Caco-2 (cell line): Measurements from ENCODE around the gene HLA-DMB. TPM values are rescaled to one million over a fixed set of nuclear protein-coding genes. Genes with fewer than 3 reads are reported as not detected.

Experiments used
- BruUV-seq: library from RNA; stranded (reverse); fragments of 400-500 nt; replicated peaks from 2 replicates; lab custom pipeline; 2021; lab: Mats Ljungman, UMichigan
- CTCF ChIA-PET: fragments of 300-600 bp; sonication (Branson Sonifier 250); formaldehyde crosslinking; loops from one replicate; lab custom pipeline; 2022; ENCODE audit warnings: antibody characterized with exemption; lab: Charles Lee
- POLR2A ChIA-PET: fragments of 300-600 bp; sonication (Branson Sonifier 250); formaldehyde crosslinking; loops from one replicate; lab custom pipeline; 2022; ENCODE audit warnings: antibody characterized with exemption; lab: Charles Lee
- DNase-seq, 2 experiments: peaks; one replicate each; pipeline versions ENCODE4 v3.0.0 to v3.0.0-alpha.2; 2020 to 2022
- H3K27me3 ChIP-seq: replicated peaks from 2 replicates; pipeline ENCODE4 v1.6.0; 2011; ENCODE audit warnings: low read length; ENCODE audit not compliant: control insufficient read depth, insufficient read depth
- H3K36me3 ChIP-seq: 2 replicates; pipeline ENCODE4 v1.5.1; 2011; ENCODE audit warnings: low read length; ENCODE audit not compliant: control insufficient read depth, insufficient read depth
- H3K4me1 ChIP-seq: fragments of 250-450 bp; sonication (Bioruptor Pico); 2 replicates; pipeline ENCODE4 v1.5.1; 2020; ENCODE audit warnings: mild to moderate bottlenecking
- H3K4me3 ChIP-seq: 2 replicates; pipeline ENCODE4 v1.5.1; 2011; ENCODE audit warnings: low read depth, mild to moderate bottlenecking, control low read depth, low read length
- H3K9me3 ChIP-seq: fragments of 250-450 bp; sonication (Bioruptor Pico); 2 replicates; pipeline ENCODE4 v1.5.1; 2020; ENCODE audit warnings: mild to moderate bottlenecking, moderate library complexity
- H3K27ac Mint-ChIP-seq: one replicate; pipeline ENCODE4 v1.8.0; 2022; ENCODE audit warnings: mixed read lengths; ENCODE audit not compliant: unreplicated experiment
- H3K27me3 Mint-ChIP-seq: one replicate; pipeline ENCODE4 v1.8.0; 2022; ENCODE audit warnings: mixed read lengths; ENCODE audit not compliant: insufficient read depth, unreplicated experiment
- H3K36me3 Mint-ChIP-seq: one replicate; pipeline ENCODE4 v1.8.0; 2022; ENCODE audit warnings: mild to moderate bottlenecking, mixed read lengths; ENCODE audit not compliant: insufficient read depth, unreplicated experiment
- H3K4me1 Mint-ChIP-seq: one replicate; pipeline ENCODE4 v1.8.0; 2022; ENCODE audit warnings: low read depth, mixed read lengths; ENCODE audit not compliant: unreplicated experiment
- H3K4me3 Mint-ChIP-seq: one replicate; pipeline ENCODE4 v1.8.0; 2022; ENCODE audit warnings: mild to moderate bottlenecking, moderate library complexity, mixed read lengths; ENCODE audit not compliant: unreplicated experiment
- H3K9me3 Mint-ChIP-seq: one replicate; pipeline ENCODE4 v1.8.0; 2022; ENCODE audit warnings: mixed read lengths; ENCODE audit not compliant: unreplicated experiment
- intact Hi-C: fragments of 100-400 bp; cut with micrococcal nuclease; formaldehyde crosslinking; loops from one replicate; pipeline ENCODE4 v1.10.0; 2022; ENCODE audit not compliant: unreplicated experiment
- total RNA-seq: library from RNA; stranded (reverse); gene quantifications from 2 replicates; pipeline ENCODE4 v1.2.3, GENCODE V29; 2022
- TF ChIP-seq, protein P1 (sequence below), 2 experiments: fragments of 200-600 bp in 1 of 2; IDR thresholded peaks; 1 replicate in 1 of 2; 2 replicates in 1 of 2; pipeline versions ENCODE4 v1.5.1 to v1.8.0; 2011 to 2022; ENCODE audit warnings: antibody characterized with exemption in 1 of 2, control low read depth in 1 of 2, inconsistent platforms in 1 of 2, low read depth in 1 of 2, low read length in 1 of 2, mild to moderate bottlenecking in 1 of 2, moderate library complexity in 1 of 2; ENCODE audit not compliant: insufficient read depth in 1 of 2, severe bottlenecking in 1 of 2, unreplicated experiment in 1 of 2

Gene HLA-DMB
- total RNA-seq, 1 experiment from 2014 or later: not detected

DNA sequence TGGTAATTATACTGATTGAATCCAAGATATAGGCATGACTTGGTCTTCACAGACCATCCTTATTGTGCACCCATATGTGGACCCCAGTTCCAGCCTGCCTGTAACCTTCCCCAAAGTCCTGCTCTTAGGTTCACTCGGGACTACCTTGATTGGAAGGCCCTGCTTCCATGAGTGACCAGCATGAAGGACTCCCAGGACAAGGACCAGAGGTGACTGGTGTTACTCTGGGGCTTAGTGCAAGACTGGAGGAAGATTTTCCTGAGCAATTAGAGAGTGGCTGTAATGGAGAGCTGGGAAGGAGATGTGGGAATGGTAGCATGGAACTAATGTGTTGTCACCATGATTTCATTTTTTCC is 42.6 kb upstream of the HLA-DMB start:
- H3K36me3 Mint-ChIP-seq: peaks cover 70% of the 10 kb centered on the region
- intact Hi-C loops: no loop called here
- peaks cover 20% of the 10 kb centered on the region for H3K4me1 ChIP-seq
- no peaks in the 10 kb centered on the region for H3K36me3 ChIP-seq
- no peaks in the 10 kb centered on the region for H3K9me3 Mint-ChIP-seq
- H3K4me3 Mint-ChIP-seq: no peak overlapping the region
- POLR2A ChIA-PET: interaction anchor here (0.8 to 3.0 kb wide), 2 partner anchors 12 to 14 kb away, joined by 3 to 61 read pairs; no protein-coding TSS in a partner anchor
- H3K4me1 Mint-ChIP-seq: peaks cover 13% of the 10 kb centered on the region
- peak overlapping the region; percentile 12 for H3K27ac Mint-ChIP-seq
- no peak overlapping the region for H3K4me3 ChIP-seq
- CTCF ChIA-PET: interaction anchor here (0.8 to 3.3 kb wide), 6 partner anchors 12 to 265 kb away, joined by 3 to 46 read pairs (median 6); partner anchors contain the start of gene TAP2
- H3K9me3 ChIP-seq: no peaks in the 10 kb centered on the region
- DNase-seq: no peak
- no peaks in the 10 kb centered on the region for H3K27me3 Mint-ChIP-seq
- H3K27me3 ChIP-seq: no peaks in the 10 kb centered on the region
- TF ChIP-seq, protein P1, sequence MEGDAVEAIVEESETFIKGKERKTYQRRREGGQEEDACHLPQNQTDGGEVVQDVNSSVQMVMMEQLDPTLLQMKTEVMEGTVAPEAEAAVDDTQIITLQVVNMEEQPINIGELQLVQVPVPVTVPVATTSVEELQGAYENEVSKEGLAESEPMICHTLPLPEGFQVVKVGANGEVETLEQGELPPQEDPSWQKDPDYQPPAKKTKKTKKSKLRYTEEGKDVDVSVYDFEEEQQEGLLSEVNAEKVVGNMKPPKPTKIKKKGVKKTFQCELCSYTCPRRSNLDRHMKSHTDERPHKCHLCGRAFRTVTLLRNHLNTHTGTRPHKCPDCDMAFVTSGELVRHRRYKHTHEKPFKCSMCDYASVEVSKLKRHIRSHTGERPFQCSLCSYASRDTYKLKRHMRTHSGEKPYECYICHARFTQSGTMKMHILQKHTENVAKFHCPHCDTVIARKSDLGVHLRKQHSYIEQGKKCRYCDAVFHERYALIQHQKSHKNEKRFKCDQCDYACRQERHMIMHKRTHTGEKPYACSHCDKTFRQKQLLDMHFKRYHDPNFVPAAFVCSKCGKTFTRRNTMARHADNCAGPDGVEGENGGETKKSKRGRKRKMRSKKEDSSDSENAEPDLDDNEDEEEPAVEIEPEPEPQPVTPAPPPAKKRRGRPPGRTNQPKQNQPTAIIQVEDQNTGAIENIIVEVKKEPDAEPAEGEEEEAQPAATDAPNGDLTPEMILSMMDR (IDR thresholded peaks at IDR 0.05; ENCODE audit: insufficient read depth in 1 of 2, low read depth in 1 of 2, low read length in 1 of 2, severe bottlenecking in 1 of 2, unreplicated experiment in 1 of 2): no peak
- no TSS peak for BruUV-seq

DNA sequence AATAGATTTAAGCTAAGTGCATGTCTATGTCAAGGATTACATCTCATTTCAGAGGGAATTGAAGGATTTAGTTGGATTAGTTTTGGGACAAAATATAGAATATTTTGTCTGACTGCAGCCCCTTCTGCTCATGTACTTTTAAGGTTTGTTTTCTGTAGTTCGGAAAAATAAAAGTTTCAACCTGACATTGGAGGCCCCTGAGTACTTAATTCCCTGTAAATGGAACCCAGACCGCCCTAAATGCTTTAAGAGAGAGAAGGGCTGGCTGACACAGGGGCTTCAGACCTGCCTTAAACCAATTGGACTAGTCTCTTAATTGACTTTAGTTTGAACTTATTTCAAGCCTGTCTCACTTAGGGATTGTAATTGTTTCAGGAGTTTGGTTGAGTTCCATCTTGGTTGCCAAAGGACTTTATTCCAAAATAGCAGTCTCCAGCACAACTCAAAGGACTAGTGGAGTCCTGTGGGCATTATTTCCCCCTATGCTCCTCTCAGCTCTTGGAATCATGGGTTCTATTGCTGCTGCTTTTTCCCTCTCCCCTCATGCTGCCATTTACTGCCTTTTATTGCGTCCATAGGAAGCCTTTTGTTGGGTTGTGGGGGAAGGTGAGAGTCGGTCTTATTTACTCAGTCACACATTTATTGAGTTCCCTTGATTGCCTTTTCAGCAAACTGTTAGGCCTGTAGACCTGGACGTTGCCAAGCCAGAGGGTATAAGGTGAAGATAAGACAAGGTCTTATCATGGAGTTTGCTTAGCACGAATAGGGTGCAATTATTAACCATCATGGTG is 42.1 kb upstream of the HLA-DMB start:
- ChIA-PET POLR2A (interaction anchor here (0.5 to 3.3 kb wide), 5 partner anchors 11 to 1582 kb away, joined by 3 to 61 read pairs (median 8); no protein-coding TSS in a partner anchor), CTCF (interaction anchor here (0.8 to 2.6 kb wide), 4 partner anchors 16 to 144 kb away, joined by 3 to 18 read pairs (median 4); partner anchors contain the start of genes HLA-DMA and TAP2)
- Histone ChIP-seq H3K36me3 (peaks cover 2% of the 10 kb centered on the region; the same call in 1 of the 2 replicates), H3K27me3 (no peaks in the 10 kb centered on the region), H3K9me3 (no peaks in the 10 kb centered on the region), H3K4me1 (peaks cover 26% of the 10 kb centered on the region), H3K4me3 (no peak overlapping the region)
- BruUV-seq: no TSS peak
- Mint-ChIP-seq H3K27ac (peak overlapping the region; percentile 12), H3K27me3 (no peaks in the 10 kb centered on the region), H3K4me1 (peaks cover 17% of the 10 kb centered on the region), H3K4me3 (no peak overlapping the region), H3K9me3 (no peaks in the 10 kb centered on the region), H3K36me3 (peaks cover 76% of the 10 kb centered on the region)
- peak; percentile 41 to 66 for DNase-seq
- TF ChIP-seq, protein P1 (IDR thresholded peaks at IDR 0.05; ENCODE audit: insufficient read depth in 1 of 2, low read depth in 1 of 2, low read length in 1 of 2, severe bottlenecking in 1 of 2, unreplicated experiment in 1 of 2): no peak
- intact Hi-C loops: no loop called here

DNA sequence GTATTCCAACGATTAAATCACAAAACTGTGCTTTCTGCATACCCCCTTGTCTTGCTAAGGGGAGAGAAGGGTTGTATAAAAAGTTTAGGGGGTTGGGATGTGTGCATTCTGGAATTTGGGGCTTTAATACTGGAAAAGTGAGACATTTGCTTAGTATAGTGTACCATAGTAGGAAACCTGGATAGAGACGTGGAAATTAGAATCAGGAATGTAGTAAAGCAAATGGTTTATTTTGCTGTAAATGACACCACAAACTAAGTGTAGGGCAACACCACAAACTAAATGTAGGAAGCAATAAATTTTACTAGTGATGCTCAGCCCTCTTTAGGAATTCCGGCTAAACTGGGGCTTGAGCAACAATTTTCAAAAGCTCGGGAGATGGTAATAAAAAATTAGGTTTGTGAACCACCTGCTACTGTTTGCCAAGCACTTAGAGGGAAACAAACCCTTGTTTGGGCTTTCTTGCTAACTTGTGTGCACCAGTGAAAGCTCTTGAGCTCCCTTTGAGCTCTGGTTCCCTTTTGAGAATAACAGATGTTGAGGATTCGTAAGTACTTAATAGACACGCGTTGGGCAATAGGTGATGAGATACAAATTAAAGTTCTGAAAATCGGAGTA is 41.4 kb upstream of the HLA-DMB start:
- DNase-seq: no peak
- ChIA-PET CTCF (interaction anchor here (0.6 to 0.9 kb wide), 2 partner anchors 14 to 29 kb away, joined by 3 to 6 read pairs; partner anchors contain the start of genes BRD2 and HLA-DMA), POLR2A (interaction anchor here (0.5 to 3.3 kb wide), 5 partner anchors 11 to 1581 kb away, joined by 3 to 55 read pairs (median 7); no protein-coding TSS in a partner anchor)
- Histone ChIP-seq H3K4me1 (peaks cover 33% of the 10 kb centered on the region), H3K4me3 (no peak overlapping the region), H3K27me3 (no peaks in the 10 kb centered on the region), H3K36me3 (peaks cover 5% of the 10 kb centered on the region), H3K9me3 (no peaks in the 10 kb centered on the region)
- TF ChIP-seq, protein P1 (IDR thresholded peaks at IDR 0.05; ENCODE audit: insufficient read depth in 1 of 2, low read depth in 1 of 2, low read length in 1 of 2, severe bottlenecking in 1 of 2, unreplicated experiment in 1 of 2): no peak
- intact Hi-C loops: no loop called here
- Mint-ChIP-seq H3K27ac (peak overlapping the region; percentile 3), H3K36me3 (peaks cover 83% of the 10 kb centered on the region), H3K4me1 (peaks cover 24% of the 10 kb centered on the region), H3K9me3 (no peaks in the 10 kb centered on the region), H3K4me3 (no peak overlapping the region), H3K27me3 (no peaks in the 10 kb centered on the region)
- no TSS peak for BruUV-seq
